ENCODE results near the gene FICD. TPM values are rescaled to one million over a fixed set of nuclear protein-coding genes. Genes with fewer than 3 reads are reported as not detected.
"Not testable (repeated sequence)": the region's sequence is repeated elsewhere in the genome, so short reads cannot be mapped to it uniquely, and the experiment has no call there.

The FICD gene
- total RNA-seq, 1 donor from 2014 or later = 3.8 TPM

DNA sequence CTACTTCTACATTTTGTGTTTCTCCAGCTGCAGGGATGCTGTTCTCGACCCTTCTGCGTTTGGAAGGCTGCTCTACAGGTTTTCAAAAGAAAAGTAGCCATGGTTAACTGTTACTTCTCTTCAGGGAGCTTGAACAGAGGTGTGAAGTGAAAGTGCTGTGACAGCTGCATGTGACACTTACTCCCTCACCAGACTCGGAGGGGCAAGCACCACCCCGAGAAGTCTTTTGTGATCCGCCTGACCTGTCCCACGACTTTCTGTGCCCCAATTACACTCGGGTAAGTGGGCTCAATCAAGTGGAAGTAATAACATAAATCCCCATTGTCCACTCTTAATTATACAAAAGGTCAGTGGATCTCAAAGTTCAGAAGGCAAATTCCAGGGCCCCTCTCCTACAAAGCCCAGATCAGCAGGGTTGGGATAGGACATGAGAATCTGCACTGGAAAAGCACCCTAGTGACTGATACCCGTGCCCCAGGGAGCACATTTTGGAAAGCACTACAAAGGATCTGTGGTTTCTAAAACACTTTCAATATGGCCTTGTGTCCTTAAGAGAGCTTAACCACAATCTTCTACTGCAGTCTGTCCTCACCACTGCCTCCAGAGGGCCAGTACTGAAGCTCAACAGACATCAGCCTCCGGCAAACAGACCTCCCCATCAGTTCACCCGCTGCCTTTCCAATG, 11.5 kb downstream of the FICD start:
- intact Hi-C loops (cut with DNase I) = no loop called here
- DNase-seq (ENCODE audit: low spot score) = no peak

DNA sequence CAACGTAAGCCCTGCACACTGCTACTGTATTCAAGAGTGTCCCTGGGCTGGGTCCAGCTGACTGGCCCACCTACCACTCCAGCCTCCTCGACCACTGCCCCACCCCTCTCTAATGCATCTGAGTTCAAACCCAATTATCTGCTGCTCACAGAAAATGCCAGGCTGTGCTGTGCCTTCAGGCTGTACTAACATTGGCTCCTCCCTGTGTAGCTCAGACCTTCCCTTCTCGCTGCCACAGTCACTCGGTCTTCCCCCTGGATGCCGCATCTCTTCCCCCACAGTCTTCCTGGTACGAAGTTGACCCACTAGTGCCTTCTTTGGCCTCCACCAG, 12.1 kb downstream of the FICD start:
- no peak for DNase-seq (ENCODE audit: low spot score)
- intact Hi-C loops (cut with DNase I) = no loop called here

DNA sequence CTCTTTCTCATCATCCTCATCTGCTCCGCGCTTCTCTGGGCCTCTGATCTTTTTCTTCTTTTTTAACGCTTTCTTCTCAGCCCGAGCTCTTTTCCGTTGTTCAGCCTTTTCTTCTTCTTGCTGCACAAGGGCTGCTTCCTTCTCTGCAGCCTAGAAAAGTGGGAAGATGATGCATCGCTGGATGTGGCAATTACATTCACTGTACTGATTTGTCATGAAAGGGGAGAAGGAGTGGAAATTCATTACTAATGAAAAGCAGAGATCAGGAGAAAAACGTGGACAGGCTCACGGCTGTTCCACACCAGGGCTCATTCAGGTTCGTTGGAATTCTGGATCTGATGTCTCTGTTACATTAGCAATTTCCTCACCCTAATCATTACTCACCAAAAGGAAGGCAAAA, 15.1 kb downstream of the FICD start:
- intact Hi-C loops (cut with DNase I) = no loop called here
- no peak for DNase-seq (ENCODE audit: low spot score)

DNA sequence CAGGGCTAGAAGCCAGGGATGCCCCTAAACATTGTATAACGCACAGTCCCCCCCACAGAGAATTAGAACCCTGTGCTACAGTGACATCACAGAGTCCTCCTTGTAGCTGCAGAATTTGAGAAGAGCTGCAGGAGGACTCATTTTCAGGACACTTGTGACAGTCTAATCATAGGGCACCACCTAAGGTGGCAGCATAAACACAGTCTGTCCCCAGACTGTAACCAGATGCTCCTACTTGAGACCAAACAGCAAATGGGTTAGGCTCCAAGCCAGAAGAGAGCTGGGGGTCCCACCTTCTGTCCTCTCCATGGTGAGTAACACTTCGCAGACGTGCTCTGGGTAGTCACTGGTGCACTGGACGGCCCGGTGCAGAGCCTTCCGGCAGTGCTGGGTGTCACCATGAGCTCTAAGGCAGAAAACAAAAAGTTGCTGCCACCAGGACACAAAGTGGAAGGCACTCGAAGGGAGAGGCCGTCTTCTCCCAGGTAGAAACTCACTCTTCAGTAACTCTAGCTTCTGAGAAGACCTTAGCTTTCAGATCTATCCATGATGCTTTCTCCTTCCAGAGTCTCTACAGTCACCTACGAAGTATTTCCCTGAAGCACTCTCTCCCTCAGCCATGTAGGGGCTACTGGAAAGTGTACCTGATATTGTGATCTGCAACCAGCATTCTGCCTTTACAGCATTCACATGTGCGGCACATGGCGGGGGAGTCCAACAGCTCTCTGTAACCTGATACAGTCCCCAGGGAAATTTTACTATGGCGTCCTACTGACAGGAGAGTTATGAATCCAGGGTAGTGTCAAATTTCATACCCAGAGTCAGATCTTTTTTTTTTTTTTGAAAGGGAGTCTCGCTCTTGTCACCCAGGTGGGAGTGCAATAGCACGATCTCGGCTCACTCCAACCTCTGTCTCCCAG, 17.1 kb downstream of the FICD start:
- intact Hi-C loops (cut with DNase I) = no loop called here
- DNase-seq (ENCODE audit: low spot score) = no peak

DNA sequence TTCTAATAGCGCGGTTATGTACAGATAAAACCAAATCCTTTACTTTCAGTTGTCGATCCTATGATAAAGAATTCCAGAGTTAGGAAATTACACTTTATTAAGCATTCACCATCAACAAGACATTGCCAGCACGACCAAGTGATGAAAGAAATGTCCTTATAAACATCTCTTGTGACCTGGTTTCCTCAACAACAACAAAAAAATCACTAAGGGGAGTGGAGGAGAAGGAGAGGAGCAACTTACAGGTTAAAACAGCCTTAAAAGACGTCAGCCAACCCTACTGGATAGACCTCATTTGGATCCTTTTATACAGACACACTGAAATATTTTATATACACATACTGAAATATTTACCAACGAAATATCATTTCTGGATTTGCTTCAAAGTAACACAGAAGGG, 23.1 kb downstream of the FICD start:
- no peak for DNase-seq (ENCODE audit: low spot score)

DNA sequence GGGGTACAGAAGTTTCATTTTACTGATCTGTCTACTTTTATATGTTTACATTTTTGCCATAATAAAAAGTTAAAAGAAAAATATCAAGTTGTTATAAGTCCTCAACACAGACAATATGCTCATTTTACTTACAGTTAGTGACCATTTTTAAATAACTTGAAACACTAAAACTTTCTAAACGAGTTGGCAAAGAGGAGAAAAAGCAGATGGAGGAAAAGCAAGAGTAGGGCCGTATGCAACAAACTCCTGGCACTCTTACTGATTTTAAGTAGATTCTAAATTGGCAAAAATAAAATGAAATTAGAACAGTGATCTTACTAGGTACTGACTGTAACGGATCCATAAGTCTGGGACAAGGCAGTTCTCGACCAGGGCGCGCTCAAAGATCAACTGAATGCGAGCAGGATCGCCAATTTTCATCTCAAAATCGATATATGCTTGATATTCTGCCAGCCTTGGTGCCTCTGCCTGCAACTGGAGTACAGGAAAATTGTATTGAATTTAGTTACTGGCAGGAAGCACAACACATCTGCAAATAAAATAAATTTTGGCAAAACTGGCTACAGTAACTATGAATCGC, 23.6 kb downstream of the FICD start:
- intact Hi-C loops (cut with DNase I) = no loop called here
- DNase-seq (ENCODE audit: low spot score) = no peak

More for the DNA sequence above, 23.1 kb downstream of the FICD start:
- intact Hi-C loops (cut with DNase I) = no loop called here

DNA sequence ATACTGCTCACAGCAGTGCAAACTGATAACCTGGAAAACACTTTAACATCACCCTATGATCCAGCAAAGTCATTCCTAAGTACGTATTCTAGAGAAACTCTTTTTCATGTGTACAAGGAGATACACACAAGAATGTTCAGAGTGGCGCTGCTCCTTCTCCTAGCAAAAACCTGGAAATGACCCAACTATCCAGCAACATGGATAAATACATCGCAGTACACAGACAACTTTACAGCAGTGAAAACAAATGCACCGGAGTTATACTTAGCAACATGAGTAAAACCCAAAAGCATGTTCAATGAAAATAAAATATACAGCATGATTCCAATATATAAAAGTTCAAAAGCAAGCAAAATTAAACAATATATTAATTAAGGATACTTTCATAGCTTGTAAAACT, 27.2 kb downstream of the FICD start:
- intact Hi-C loops (cut with DNase I) = no loop called here
- no peak for DNase-seq (ENCODE audit: low spot score)

- DNase-seq (ENCODE audit: low spot score) = no peak
- intact Hi-C loops (cut with DNase I) = no loop called here
Measured at GRCh38 chr12:108543652-108544051, 28.6 kb downstream of the FICD start.

DNA sequence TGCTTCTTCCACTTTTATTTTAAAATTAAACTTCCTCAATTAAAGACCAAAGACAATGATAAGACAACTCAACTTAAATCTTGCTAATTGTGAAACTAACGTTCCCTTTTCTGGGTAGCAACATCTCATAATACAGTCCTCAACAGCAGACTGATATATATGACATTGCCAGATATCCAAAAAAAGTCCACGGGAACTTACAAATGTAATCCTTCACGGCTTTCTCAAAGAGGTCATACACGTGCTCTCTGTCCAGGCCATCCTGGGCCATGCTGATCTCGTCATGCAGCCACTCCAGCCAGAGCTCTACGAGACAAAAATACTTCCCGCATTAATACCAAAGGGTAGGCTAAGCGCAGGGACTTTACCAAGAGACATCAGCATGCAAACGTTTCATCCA, 32.6 kb downstream of the FICD start:
- no peak for DNase-seq (ENCODE audit: low spot score)
- intact Hi-C loops (cut with DNase I) = no loop called here

DNA sequence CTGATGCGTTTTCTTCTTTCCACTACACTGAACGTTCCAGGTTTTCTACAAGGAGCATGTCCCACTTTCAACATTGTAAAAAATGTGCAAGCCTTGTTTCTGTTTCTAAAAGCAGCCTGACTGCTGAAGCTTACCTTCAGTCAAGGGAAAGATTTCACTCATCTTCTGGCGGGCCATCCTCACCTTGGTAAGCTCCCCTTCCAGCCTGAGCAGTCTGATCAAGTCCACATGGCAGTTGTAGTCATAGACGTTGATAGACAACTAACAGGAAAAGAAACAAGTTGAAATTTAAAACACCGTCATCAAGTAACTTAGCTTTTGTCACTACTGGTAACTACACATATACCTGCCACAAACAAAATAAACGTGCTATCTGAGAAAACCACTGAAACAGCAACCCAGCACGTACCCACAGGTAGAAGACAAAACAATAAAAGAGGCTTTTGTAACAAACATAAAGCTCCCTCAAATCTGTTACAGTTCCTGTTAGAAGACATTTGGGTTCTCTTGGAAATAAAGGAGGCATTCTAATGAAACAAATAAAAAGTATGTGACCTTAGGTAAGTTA, 34.0 kb downstream of the FICD start:
- intact Hi-C loops (cut with DNase I) = no loop called here
- no peak for DNase-seq (ENCODE audit: low spot score)

GRCh38 chr12:108551535-108551934, 36.5 kb downstream of the FICD start:
- intact Hi-C loops (cut with DNase I) = no loop called here
- no peak for DNase-seq (ENCODE audit: low spot score)

DNA sequence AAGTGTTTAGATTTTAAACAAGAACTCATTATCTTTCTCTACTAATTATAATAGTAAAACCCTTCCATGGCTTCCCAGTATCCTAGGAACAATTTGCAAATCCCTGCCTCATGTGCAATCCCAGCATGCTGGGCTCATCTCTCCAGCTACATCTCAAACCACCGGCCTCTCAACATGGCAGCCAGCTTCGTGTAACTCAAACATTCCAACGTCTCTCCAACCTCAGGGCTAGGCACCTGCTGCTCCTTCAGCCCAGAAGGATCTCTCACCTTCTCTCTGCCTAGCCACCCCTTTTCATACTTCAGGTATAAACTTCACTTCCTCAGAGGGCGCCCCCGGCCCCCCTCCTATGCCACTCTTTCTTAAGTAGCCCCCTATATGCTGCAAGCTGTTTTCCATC, 38.7 kb downstream of the FICD start:
- intact Hi-C loops (cut with DNase I) = no loop called here
- DNase-seq (ENCODE audit: low spot score) = no peak

- intact Hi-C loops (cut with DNase I); DNase-seq (ENCODE audit: low spot score): not testable (repeated sequence)
Measured at GRCh38 chr12:108555383-108555782, 40.3 kb downstream of the FICD start.

DNA sequence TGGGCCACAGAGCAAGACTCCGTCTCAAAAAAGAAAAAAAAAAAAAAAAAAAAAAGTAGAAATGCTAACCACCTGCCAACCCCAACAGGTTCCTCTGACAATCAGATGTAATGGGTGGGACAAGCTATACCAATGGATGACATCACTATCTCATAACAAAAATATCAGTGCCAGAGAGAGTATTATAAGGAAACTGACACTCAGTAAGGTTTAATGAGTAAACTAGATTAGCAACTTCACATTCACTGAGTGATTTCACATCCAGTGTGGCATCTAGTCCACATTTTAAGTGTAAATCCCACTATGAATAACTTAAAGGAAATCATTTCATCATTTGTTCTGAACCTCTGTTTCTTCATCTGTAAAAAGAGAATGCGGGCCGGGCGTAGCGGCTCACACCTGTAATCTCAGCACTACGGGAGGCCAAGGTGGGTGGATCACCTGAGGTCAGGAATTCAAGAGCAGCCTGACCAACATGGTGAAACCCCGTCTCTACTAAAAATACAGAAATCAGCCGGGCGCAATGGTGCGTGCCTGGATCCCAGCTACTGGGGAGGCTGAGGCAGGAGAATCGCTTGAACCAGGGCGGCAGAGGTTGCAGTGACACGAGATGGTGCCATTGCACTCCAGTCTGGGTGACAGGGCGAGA, 44.1 kb downstream of the FICD start:
- intact Hi-C loops (cut with DNase I) = no loop called here
- DNase-seq (ENCODE audit: low spot score) = no peak

DNA sequence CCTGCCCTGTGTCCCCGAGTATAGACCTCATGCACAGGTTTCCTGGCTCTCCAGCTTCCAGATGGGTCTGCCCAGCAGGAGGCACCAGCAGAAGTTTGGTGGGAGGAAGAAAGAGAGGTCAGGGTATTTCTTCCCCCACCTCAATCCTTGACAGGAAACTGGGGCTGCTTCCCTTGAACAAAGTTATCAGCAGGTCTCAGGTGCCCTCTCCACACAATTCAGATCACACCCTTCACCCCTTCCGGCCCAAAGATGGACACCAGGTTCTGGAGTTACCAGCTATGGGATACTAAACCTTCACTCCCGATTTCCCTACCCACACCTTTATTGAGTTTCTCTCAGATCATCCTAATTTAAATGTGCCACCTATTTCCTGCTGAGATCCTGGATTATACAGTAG, 44.7 kb downstream of the FICD start:
- no peak for DNase-seq (ENCODE audit: low spot score)
- intact Hi-C loops (cut with DNase I) = loop anchor here (5.0 kb wide), 2 partner anchors 298 to 388 kb away; partner anchors contain the start of gene SSH1

DNA sequence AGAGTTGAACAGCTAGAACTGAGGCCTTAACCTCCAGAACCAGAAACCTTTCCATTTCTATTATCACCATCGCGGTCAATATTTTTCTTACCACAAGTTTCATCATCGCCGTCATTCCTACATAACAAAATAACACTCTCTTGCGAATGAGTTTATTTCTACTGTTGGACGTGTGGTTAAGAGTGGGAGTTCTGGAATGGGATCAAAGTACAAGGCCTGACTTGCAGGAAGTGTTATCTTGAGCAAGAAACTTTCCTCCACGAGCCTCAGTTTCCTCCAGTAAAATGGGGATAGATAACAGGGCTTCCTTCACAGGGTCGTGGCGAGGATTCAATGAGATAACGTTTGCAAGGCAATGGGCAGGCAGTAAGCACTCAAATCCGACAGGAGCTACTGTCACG, 45.2 kb downstream of the FICD start:
- no peak for DNase-seq (ENCODE audit: low spot score)
- intact Hi-C loops (cut with DNase I) = loop anchor here (5.0 kb wide), 2 partner anchors 297 to 387 kb away; partner anchors contain the start of gene SSH1

GRCh38 chr12:108560752-108561719, 46.0 kb downstream of the FICD start, which contains the start of gene SART3:
Gene SART3 (minus strand): TSS chr12:108561173. CDS start chr12:108561154, 19 bp downstream.
- intact Hi-C loops (cut with DNase I) = loop anchor here (5.0 kb wide), 2 partner anchors 296 to 386 kb away; partner anchors contain the start of gene SSH1
- peak; percentile 89 for DNase-seq (ENCODE audit: low spot score)

GRCh38 chr12:108561852-108562347, 46.8 kb downstream of the FICD start:
- intact Hi-C loops (cut with DNase I) = loop anchor here (2.0 to 5.0 kb wide), 3 partner anchors 241 to 385 kb away; partner anchors contain the start of gene SSH1
- no peak for DNase-seq (ENCODE audit: low spot score)
